SH-SY5Y (cell line): ENCODE data around the gene PKNOX2.

Experiments used
- GATA2 ChIP-seq: IDR thresholded peaks from 2 replicates; pipeline ENCODE4 v1.6.1; 2011; ENCODE audit warnings: mild to moderate bottlenecking, low read depth, low read length
- GATA3 ChIP-seq: IDR thresholded peaks from 2 replicates; pipeline ENCODE4 v1.6.1; 2011; ENCODE audit warnings: low read depth, mild to moderate bottlenecking, low read length, moderate library complexity

- no peak for TF ChIP-seq GATA3
- TF ChIP-seq GATA2: no peak
Observed at GRCh38 chr11:125279676-125280418, 115.3 kb downstream of the PKNOX2 start.
